ENCODE results near the gene NHP2.

DNA sequence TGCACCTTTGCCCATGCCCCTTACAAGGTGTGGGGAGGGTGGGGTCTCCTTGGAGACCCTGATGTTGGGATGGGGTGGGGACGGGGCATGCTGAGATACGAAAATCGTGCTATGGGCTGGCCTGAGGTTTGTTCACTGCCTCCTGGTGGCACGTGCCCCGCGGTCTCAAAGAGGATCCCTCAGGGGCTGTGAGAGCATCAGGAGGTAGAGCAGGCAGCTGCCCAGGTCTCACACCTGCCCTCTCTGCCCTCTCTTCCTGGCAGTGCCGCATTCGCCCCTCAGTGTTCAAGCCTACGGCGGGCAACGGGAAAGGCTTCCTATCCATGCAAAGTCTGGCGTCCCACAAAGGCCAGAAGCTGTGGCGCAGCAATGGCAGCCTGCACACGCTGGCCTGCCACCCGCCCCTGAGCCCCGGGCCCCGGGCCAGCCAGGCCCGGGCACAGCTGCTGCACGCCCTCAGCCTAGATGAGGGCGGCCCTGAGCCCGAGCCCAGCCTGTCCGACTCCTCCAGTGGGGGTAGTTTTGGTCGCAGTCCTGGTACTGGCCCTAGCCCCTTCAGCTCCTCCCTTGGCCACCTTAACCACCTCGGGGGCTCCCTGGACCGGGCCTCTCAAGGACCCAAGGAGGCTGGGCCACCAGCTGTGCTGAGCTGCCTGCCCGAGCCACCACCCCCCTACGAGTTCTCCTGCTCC, 33.6 kb downstream of the NHP2 start:
- TF ChIP-seq POLR2A (IDR thresholded peaks at IDR 0.05), result no peak
- TF ChIP-seq, protein P1, sequence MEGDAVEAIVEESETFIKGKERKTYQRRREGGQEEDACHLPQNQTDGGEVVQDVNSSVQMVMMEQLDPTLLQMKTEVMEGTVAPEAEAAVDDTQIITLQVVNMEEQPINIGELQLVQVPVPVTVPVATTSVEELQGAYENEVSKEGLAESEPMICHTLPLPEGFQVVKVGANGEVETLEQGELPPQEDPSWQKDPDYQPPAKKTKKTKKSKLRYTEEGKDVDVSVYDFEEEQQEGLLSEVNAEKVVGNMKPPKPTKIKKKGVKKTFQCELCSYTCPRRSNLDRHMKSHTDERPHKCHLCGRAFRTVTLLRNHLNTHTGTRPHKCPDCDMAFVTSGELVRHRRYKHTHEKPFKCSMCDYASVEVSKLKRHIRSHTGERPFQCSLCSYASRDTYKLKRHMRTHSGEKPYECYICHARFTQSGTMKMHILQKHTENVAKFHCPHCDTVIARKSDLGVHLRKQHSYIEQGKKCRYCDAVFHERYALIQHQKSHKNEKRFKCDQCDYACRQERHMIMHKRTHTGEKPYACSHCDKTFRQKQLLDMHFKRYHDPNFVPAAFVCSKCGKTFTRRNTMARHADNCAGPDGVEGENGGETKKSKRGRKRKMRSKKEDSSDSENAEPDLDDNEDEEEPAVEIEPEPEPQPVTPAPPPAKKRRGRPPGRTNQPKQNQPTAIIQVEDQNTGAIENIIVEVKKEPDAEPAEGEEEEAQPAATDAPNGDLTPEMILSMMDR (IDR thresholded peaks at IDR 0.05), result no peak

Data from right lobe of liver (tissue), 4 donors.